Activated CD4-positive, alpha-beta T cell treated with anti-CD3 and anti-CD28 coated beads for 36 hours (primary cell): ENCODE data around the gene RBM20. TPM values are rescaled to one million over a fixed set of nuclear protein-coding genes. Genes with fewer than 3 reads are reported as not detected.
"Not testable (repeated sequence)": the region's sequence is repeated elsewhere in the genome, so short reads cannot be mapped to it uniquely, and the experiment has no call there.

Experiments used
- ATAC-seq: fragments of 200-7000 bp; cut with Tn5 transposase; one replicate; pipeline ENCODE4 v1.10.0; 2021; ENCODE audit warnings: mild to moderate bottlenecking, moderate library complexity
- CTCF ChIA-PET: fragments of 350-600 bp; sonication (Branson Sonifier 250); formaldehyde crosslinking; loops from one replicate; lab custom pipeline; 2021; ENCODE audit warnings: antibody characterized with exemption; lab: Charles Lee
- POLR2A ChIA-PET: fragments of 350-600 bp; sonication (Branson Sonifier 250); formaldehyde crosslinking; loops from one replicate; lab custom pipeline; 2021; ENCODE audit warnings: antibody characterized with exemption, inconsistent platforms; lab: Charles Lee
- DNase-seq: peaks from one replicate; pipeline ENCODE4 v3.0.0-alpha.2; 2020
- H3K27ac Mint-ChIP-seq: one replicate; pipeline ENCODE4 v1.8.0; 2021; ENCODE audit warnings: mixed read lengths
- H3K27me3 Mint-ChIP-seq: one replicate; pipeline ENCODE4 v1.8.0; 2021; ENCODE audit warnings: mixed read lengths
- H3K36me3 Mint-ChIP-seq: one replicate; pipeline ENCODE4 v1.8.0; 2021; ENCODE audit warnings: low read depth, mixed read lengths
- H3K4me1 Mint-ChIP-seq: one replicate; pipeline ENCODE4 v1.8.0; 2021; ENCODE audit warnings: mixed read lengths
- H3K4me3 Mint-ChIP-seq: one replicate; pipeline ENCODE4 v1.8.0; 2021; ENCODE audit warnings: mild to moderate bottlenecking, moderate library complexity, mixed read lengths
- H3K9me3 Mint-ChIP-seq: one replicate; pipeline ENCODE4 v1.8.0; 2021; ENCODE audit warnings: low read depth, mixed read lengths
- intact Hi-C, 2 experiments: fragments of 100-400 bp; cut with DNase I in 1 of 2; cut with micrococcal nuclease in 1 of 2; formaldehyde crosslinking; loops; one replicate each; pipeline versions ENCODE4 v1.14.2 to v1.15.1; 2022 to 2024; cut with DNase I, micrococcal nuclease
- total RNA-seq, 2 experiments: library from RNA; stranded (reverse); gene quantifications; one replicate each; pipeline ENCODE4 v1.2.3, GENCODE V29; 2021

Gene RBM20
- total RNA-seq, 2 experiments from 2014 or later = 0.05 to 0.40 TPM

GRCh38 chr10:110694820-110695538, 50.8 kb downstream of the RBM20 start:
- H3K4me1 Mint-ChIP-seq = no peaks in the 10 kb centered on the region
- no peak overlapping the region for H3K4me3 Mint-ChIP-seq
- H3K36me3 Mint-ChIP-seq = no peaks in the 10 kb centered on the region
- no peak overlapping the region for H3K27ac Mint-ChIP-seq
- no peak for ATAC-seq
- H3K27me3 Mint-ChIP-seq = no peaks in the 10 kb centered on the region
- H3K9me3 Mint-ChIP-seq = peaks cover 4% of the 10 kb centered on the region
- ChIA-PET CTCF (interaction anchor here (0.9 kb wide), 1 partner anchor 23 kb away, joined by 4 read pairs; no protein-coding TSS in a partner anchor), POLR2A (no interaction called here)
- intact Hi-C loops = no loop called here
- no peak for DNase-seq

- intact Hi-C loops = no loop called here
- ChIA-PET CTCF (no interaction called here), POLR2A (no interaction called here)
- H3K4me1 Mint-ChIP-seq = no peaks in the 10 kb centered on the region
- no peaks in the 10 kb centered on the region for H3K36me3 Mint-ChIP-seq
- H3K9me3 Mint-ChIP-seq = peaks cover 4% of the 10 kb centered on the region
- ATAC-seq (no peak), DNase-seq (no peak)
- no peak overlapping the region for H3K4me3 Mint-ChIP-seq
- no peak overlapping the region for H3K27ac Mint-ChIP-seq
- H3K27me3 Mint-ChIP-seq = no peaks in the 10 kb centered on the region
These were observed 51.4 kb downstream of the RBM20 start for GRCh38 chr10:110695539-110695886.

- Mint-ChIP-seq H3K4me1 (peaks cover 4% of the 10 kb centered on the region), H3K27ac (no peak overlapping the region), H3K36me3 (no peaks in the 10 kb centered on the region), H3K4me3 (no peak overlapping the region), H3K9me3 (peaks cover 4% of the 10 kb centered on the region), H3K27me3 (no peaks in the 10 kb centered on the region)
- no peak for DNase-seq
- CTCF ChIA-PET = interaction anchor here (1.2 kb wide), 1 partner anchor 14 kb away, joined by 3 read pairs; no protein-coding TSS in a partner anchor
- intact Hi-C loops = no loop called here
- no peak for ATAC-seq
- POLR2A ChIA-PET = interaction anchor here (0.7 kb wide), 1 partner anchor 144 kb away, joined by 3 read pairs; no protein-coding TSS in a partner anchor
These were observed 52.3 kb downstream of the RBM20 start for GRCh38 chr10:110696436-110696835.

- ChIA-PET CTCF (interaction anchor here (0.7 to 1.7 kb wide), 2 partner anchors 9 to 27 kb away, joined by 4 to 5 read pairs; no protein-coding TSS in a partner anchor), POLR2A (no interaction called here)
- H3K9me3 Mint-ChIP-seq = peaks cover under 1% of the 10 kb centered on the region
- no peak for DNase-seq
- no peaks in the 10 kb centered on the region for H3K36me3 Mint-ChIP-seq
- peaks cover 4% of the 10 kb centered on the region for H3K4me1 Mint-ChIP-seq
- intact Hi-C loops = no loop called here
- ATAC-seq = no peak
- H3K4me3 Mint-ChIP-seq = no peak overlapping the region
- H3K27ac Mint-ChIP-seq = no peak overlapping the region
- H3K27me3 Mint-ChIP-seq = no peaks in the 10 kb centered on the region
These were observed 54.2 kb downstream of the RBM20 start for GRCh38 chr10:110698340-110698739.

- intact Hi-C loops = no loop called here
- POLR2A ChIA-PET = no interaction called here
- H3K27me3 Mint-ChIP-seq = no peaks in the 10 kb centered on the region
- no peak overlapping the region for H3K27ac Mint-ChIP-seq
- CTCF ChIA-PET = interaction anchor here (1.7 kb wide), 1 partner anchor 9 kb away, joined by 5 read pairs; no protein-coding TSS in a partner anchor
- peaks cover 4% of the 10 kb centered on the region for H3K4me1 Mint-ChIP-seq
- H3K36me3 Mint-ChIP-seq = no peaks in the 10 kb centered on the region
- no peak overlapping the region for H3K4me3 Mint-ChIP-seq
- ATAC-seq (no peak), DNase-seq (no peak)
- H3K9me3 Mint-ChIP-seq = no peaks in the 10 kb centered on the region
These were observed 54.7 kb downstream of the RBM20 start for GRCh38 chr10:110698782-110699201.

- no peak overlapping the region for H3K4me3 Mint-ChIP-seq
- intact Hi-C loops = no loop called here
- CTCF ChIA-PET = no interaction called here
- H3K27ac Mint-ChIP-seq = no peak overlapping the region
- H3K9me3 Mint-ChIP-seq = no peaks in the 10 kb centered on the region
- no peak for DNase-seq
- H3K4me1 Mint-ChIP-seq = peaks cover 4% of the 10 kb centered on the region
- no peaks in the 10 kb centered on the region for H3K27me3 Mint-ChIP-seq
- POLR2A ChIA-PET = no interaction called here
- no peak for ATAC-seq
- no peaks in the 10 kb centered on the region for H3K36me3 Mint-ChIP-seq
These were observed 55.8 kb downstream of the RBM20 start for GRCh38 chr10:110699859-110700468.

- peaks cover 4% of the 10 kb centered on the region for H3K4me1 Mint-ChIP-seq
- DNase-seq (no peak), ATAC-seq (no peak)
- H3K4me3 Mint-ChIP-seq = no peak overlapping the region
- intact Hi-C loops = no loop called here
- ChIA-PET POLR2A (no interaction called here), CTCF (interaction anchor here (0.7 to 1.5 kb wide), 4 partner anchors 16 to 152 kb away, joined by 3 read pairs; no protein-coding TSS in a partner anchor)
- H3K36me3 Mint-ChIP-seq = no peaks in the 10 kb centered on the region
- H3K27me3 Mint-ChIP-seq = no peaks in the 10 kb centered on the region
- H3K27ac Mint-ChIP-seq = no peak overlapping the region
- no peaks in the 10 kb centered on the region for H3K9me3 Mint-ChIP-seq
These were observed 56.9 kb downstream of the RBM20 start for GRCh38 chr10:110700947-110701616.

GRCh38 chr10:110701617-110701971, 57.5 kb downstream of the RBM20 start:
- intact Hi-C loops = no loop called here
- no peak for ATAC-seq
- DNase-seq = no peak
- Mint-ChIP-seq H3K4me1 (peaks cover 4% of the 10 kb centered on the region), H3K36me3 (no peaks in the 10 kb centered on the region), H3K27me3 (no peaks in the 10 kb centered on the region), H3K4me3 (no peak overlapping the region), H3K9me3 (no peaks in the 10 kb centered on the region), H3K27ac (no peak overlapping the region)
- ChIA-PET CTCF (interaction anchor here (1.0 to 1.5 kb wide), 3 partner anchors 16 to 153 kb away, joined by 3 read pairs; no protein-coding TSS in a partner anchor), POLR2A (no interaction called here)

- DNase-seq (no peak), ATAC-seq (no peak)
- Mint-ChIP-seq H3K9me3 (no peaks in the 10 kb centered on the region), H3K27me3 (no peaks in the 10 kb centered on the region), H3K36me3 (no peaks in the 10 kb centered on the region), H3K27ac (no peak overlapping the region), H3K4me1 (peaks cover 4% of the 10 kb centered on the region), H3K4me3 (no peak overlapping the region)
- POLR2A ChIA-PET = no interaction called here
- intact Hi-C loops = no loop called here
- CTCF ChIA-PET = no interaction called here
These were observed 59.9 kb downstream of the RBM20 start for GRCh38 chr10:110704070-110704469.

GRCh38 chr10:110704906-110705476, 60.9 kb downstream of the RBM20 start:
- Mint-ChIP-seq H3K9me3 (no peaks in the 10 kb centered on the region), H3K36me3 (no peaks in the 10 kb centered on the region), H3K4me3 (no peak overlapping the region), H3K4me1 (peaks cover 4% of the 10 kb centered on the region), H3K27ac (no peak overlapping the region), H3K27me3 (no peaks in the 10 kb centered on the region)
- ChIA-PET CTCF (interaction anchor here (2.2 kb wide), 1 partner anchor 32 kb away, joined by 9 read pairs; no protein-coding TSS in a partner anchor), POLR2A (no interaction called here)
- intact Hi-C loops = no loop called here
- no peak for ATAC-seq
- DNase-seq = no peak

GRCh38 chr10:110705596-110705995, 61.5 kb downstream of the RBM20 start:
- CTCF ChIA-PET = interaction anchor here (2.2 kb wide), 1 partner anchor 33 kb away, joined by 9 read pairs; no protein-coding TSS in a partner anchor
- H3K4me1 Mint-ChIP-seq, ATAC-seq, H3K27ac Mint-ChIP-seq, intact Hi-C loops, POLR2A ChIA-PET, DNase-seq, H3K27me3 Mint-ChIP-seq, H3K4me3 Mint-ChIP-seq, H3K36me3 Mint-ChIP-seq, H3K9me3 Mint-ChIP-seq: not testable (repeated sequence)
